Mesenchymal stem cell (in vitro differentiated cells and primary cell): ENCODE results near the gene CDC16.
A peak's percentile ranks its signal among the peaks of the same experiment; 100 is the strongest.

Source experiments
- DNase-seq: peaks from one replicate; pipeline ENCODE4 v3.0.0-alpha.2; 2013
- H2AFZ ChIP-seq: one replicate; pipeline ENCODE4 v1.6.1; 2013; ENCODE audit warnings: low read depth, mild to moderate bottlenecking, control low read depth, inconsistent platforms, low read length, moderate library complexity
- H2AK5ac ChIP-seq: 2 replicates; pipeline ENCODE4 v1.6.1; 2013; ENCODE audit warnings: low read length, moderate library complexity, mild to moderate bottlenecking, inconsistent platforms; ENCODE audit not compliant: severe bottlenecking
- H2BK120ac ChIP-seq: one replicate; pipeline ENCODE4 v1.6.1; 2013; ENCODE audit warnings: low read depth, mild to moderate bottlenecking, inconsistent platforms, low read length, moderate library complexity
- H2BK12ac ChIP-seq, 2 experiments: one replicate each; pipeline ENCODE4 v1.6.1; 2013; ENCODE audit warnings: inconsistent platforms in 2 of 2, low read length in 2 of 2, mild to moderate bottlenecking in 2 of 2, moderate library complexity in 2 of 2, control low read depth in 1 of 2
- H2BK15ac ChIP-seq: one replicate; pipeline ENCODE4 v1.6.1; 2013; ENCODE audit warnings: mild to moderate bottlenecking, low read depth, inconsistent platforms; ENCODE audit not compliant: poor library complexity, severe bottlenecking
- H2BK5ac ChIP-seq: 2 replicates; pipeline ENCODE4 v1.6.1; 2013; ENCODE audit warnings: low read depth, mild to moderate bottlenecking, low read length, control low read depth, inconsistent platforms; ENCODE audit not compliant: poor library complexity, severe bottlenecking
- H3K14ac ChIP-seq, 2 experiments: one replicate each; pipeline ENCODE4 v1.6.1; 2013; ENCODE audit warnings: inconsistent platforms in 2 of 2, low read length in 2 of 2, control low read depth in 1 of 2, mild to moderate bottlenecking in 1 of 2, moderate library complexity in 1 of 2
- H3K18ac ChIP-seq, 2 experiments: one replicate each; pipeline ENCODE4 v1.6.1; 2013; ENCODE audit warnings: inconsistent platforms in 2 of 2, low read length in 2 of 2, control low read depth in 1 of 2, low read depth in 1 of 2, mild to moderate bottlenecking in 1 of 2
- H3K23ac ChIP-seq, 2 experiments: one replicate each; pipeline ENCODE4 v1.6.1; 2013; ENCODE audit warnings: inconsistent platforms in 2 of 2, low read length in 2 of 2, mild to moderate bottlenecking in 2 of 2, moderate library complexity in 2 of 2, control low read depth in 1 of 2
- H3K27ac ChIP-seq: 2 replicates; pipeline ENCODE4 v1.5.1; 2013; ENCODE audit warnings: mild to moderate bottlenecking, moderate library complexity, low read length, control low read depth, inconsistent platforms; ENCODE audit not compliant: poor library complexity, severe bottlenecking
- H3K27me3 ChIP-seq, 2 experiments: 2 replicates each; pipeline versions ENCODE4 v1.6.1 to v1.7.0; 2013; ENCODE audit warnings: low read length in 2 of 2, mild to moderate bottlenecking in 2 of 2, moderate library complexity in 2 of 2, control low read depth in 1 of 2, inconsistent platforms in 1 of 2; ENCODE audit not compliant: control insufficient read depth in 1 of 2, insufficient read depth in 1 of 2
- H3K36me3 ChIP-seq, 2 experiments: 2 replicates each; pipeline versions ENCODE4 v1.6.1 to v1.7.0; 2013; ENCODE audit warnings: low read length in 2 of 2, control low read depth in 1 of 2, inconsistent platforms in 1 of 2, low read depth in 1 of 2, mild to moderate bottlenecking in 1 of 2; ENCODE audit not compliant: insufficient read depth in 2 of 2, control insufficient read depth in 1 of 2
- H3K4ac ChIP-seq, 2 experiments: one replicate each; pipeline ENCODE4 v1.6.1; 2013; ENCODE audit warnings: inconsistent platforms in 2 of 2, low read length in 2 of 2, mild to moderate bottlenecking in 2 of 2, moderate library complexity in 2 of 2, control low read depth in 1 of 2, low read depth in 1 of 2
- H3K4me1 ChIP-seq: 2 replicates; pipeline ENCODE4 v1.6.1; 2013; ENCODE audit warnings: low read depth, low read length, control low read depth; ENCODE audit not compliant: control insufficient read depth, insufficient read depth
- H3K4me2 ChIP-seq: 2 replicates; pipeline ENCODE4 v1.6.1; 2013; ENCODE audit warnings: low read length, mild to moderate bottlenecking, inconsistent platforms; ENCODE audit not compliant: poor library complexity, severe bottlenecking
- H3K4me3 ChIP-seq, 2 experiments: 2 replicates each; pipeline versions ENCODE4 v1.5.1 to v1.7.0; 2013; ENCODE audit warnings: low read length in 2 of 2, mild to moderate bottlenecking in 2 of 2, control low read depth in 1 of 2, low read depth in 1 of 2; ENCODE audit not compliant: insufficient read depth in 1 of 2
- H3K79me1 ChIP-seq: replicated peaks from 2 replicates; pipeline ENCODE4 v1.6.1; 2013; ENCODE audit warnings: mild to moderate bottlenecking, control low read depth, low read length, inconsistent platforms; ENCODE audit not compliant: poor library complexity, severe bottlenecking
- H3K9ac ChIP-seq: 2 replicates; pipeline ENCODE4 v1.7.0; 2013; ENCODE audit warnings: mild to moderate bottlenecking, low read length, moderate library complexity
- H3K9me3 ChIP-seq: 2 replicates; pipeline ENCODE4 v1.7.0; 2013; ENCODE audit warnings: mild to moderate bottlenecking, low read length; ENCODE audit not compliant: control insufficient read depth
- H4K8ac ChIP-seq: one replicate; pipeline ENCODE4 v1.6.1; 2013; ENCODE audit warnings: inconsistent platforms, mild to moderate bottlenecking, low read length, moderate library complexity
- H4K91ac ChIP-seq: one replicate; pipeline ENCODE4 v1.6.1; 2013; ENCODE audit warnings: mild to moderate bottlenecking, low read length, inconsistent platforms
- WGBS: methylation state at CpG from one replicate; pipeline ENCODE4 v1.1.7; 2013; ENCODE audit warnings: mixed read lengths; 5-methylcytosine and 5-hydroxymethylcytosine counted together

Gene CDC16

GRCh38 chr13:114241918-114242317 is 7.2 kb downstream of the CDC16 start:
- Histone ChIP-seq H3K9me3 (no peaks in the 10 kb centered on the region), H4K8ac (no peak overlapping the region), H3K4me3 (no peak overlapping the region), H3K27me3 (no peaks in the 10 kb centered on the region), H2BK120ac (no peak overlapping the region), H3K4ac (no peak overlapping the region), H2AK5ac (no peak overlapping the region), H3K9ac (no peak overlapping the region), H3K14ac (no peak overlapping the region), H2BK5ac (no peak overlapping the region), H3K36me3 (peaks cover 40 to 98% of the 10 kb centered on the region in 2 experiments), H3K4me2 (no peak overlapping the region), H3K18ac (no peak overlapping the region), H4K91ac (no peak overlapping the region), H3K79me1 (peaks cover 25% of the 10 kb centered on the region), H3K4me1 (peaks cover 4% of the 10 kb centered on the region), H2AFZ (no peak overlapping the region), H3K27ac (no peak overlapping the region), H2BK15ac (no peak overlapping the region), H3K23ac (no peak overlapping the region), H2BK12ac (no peak overlapping the region)
- 94% methylated on average over 5 of the region's 6 CpGs for WGBS
- DNase-seq: no peak

- no peak overlapping the region for H3K4me3 ChIP-seq
- no peak overlapping the region for H4K91ac ChIP-seq
- peaks cover 37 to 100% of the 10 kb centered on the region in 2 experiments for H3K36me3 ChIP-seq
- peaks cover 18% of the 10 kb centered on the region for H3K79me1 ChIP-seq
- no peak overlapping the region for H4K8ac ChIP-seq
- H3K27ac ChIP-seq: no peak overlapping the region
- H3K4ac ChIP-seq: no peak overlapping the region
- H3K9ac ChIP-seq: no peak overlapping the region
- H2BK15ac ChIP-seq: no peak overlapping the region
- H2AFZ ChIP-seq: no peak overlapping the region
- H3K23ac ChIP-seq: no peak overlapping the region
- no peak overlapping the region for H2AK5ac ChIP-seq
- H2BK12ac ChIP-seq: no peak overlapping the region
- DNase-seq: no peak
- H3K14ac ChIP-seq: no peak overlapping the region
- H3K4me1 ChIP-seq: peaks cover 7% of the 10 kb centered on the region
- no peak overlapping the region for H2BK120ac ChIP-seq
- H3K27me3 ChIP-seq: no peaks in the 10 kb centered on the region
- no peak overlapping the region for H3K4me2 ChIP-seq
- 100% methylated on average over 2 of the region's 3 CpGs for WGBS
- H3K18ac ChIP-seq: no peak overlapping the region
- H3K9me3 ChIP-seq: no peaks in the 10 kb centered on the region
- no peak overlapping the region for H2BK5ac ChIP-seq
These were observed 9.3 kb downstream of the CDC16 start for GRCh38 chr13:114243971-114244370.

GRCh38 chr13:114244637-114245036 is 9.9 kb downstream of the CDC16 start:
- Histone ChIP-seq H4K8ac (no peak overlapping the region), H2BK15ac (no peak overlapping the region), H4K91ac (no peak overlapping the region), H3K4me1 (peaks cover 8% of the 10 kb centered on the region), H2AFZ (no peak overlapping the region), H3K36me3 (peaks cover 41 to 100% of the 10 kb centered on the region in 2 experiments), H2AK5ac (no peak overlapping the region), H2BK12ac (no peak overlapping the region), H3K14ac (no peak overlapping the region), H3K23ac (no peak overlapping the region), H2BK120ac (no peak overlapping the region), H2BK5ac (no peak overlapping the region), H3K4me2 (no peak overlapping the region), H3K9ac (no peak overlapping the region), H3K18ac (no peak overlapping the region), H3K27me3 (no peaks in the 10 kb centered on the region), H3K9me3 (no peaks in the 10 kb centered on the region), H3K27ac (no peak overlapping the region), H3K79me1 (peaks cover 13% of the 10 kb centered on the region), H3K4me3 (no peak overlapping the region), H3K4ac (no peak overlapping the region)
- WGBS: 98% methylated on average over 4 of the region's 5 CpGs
- no peak for DNase-seq

GRCh38 chr13:114248011-114248410 is 13.3 kb downstream of the CDC16 start:
- Histone ChIP-seq H2BK120ac (no peak overlapping the region), H3K27me3 (no peaks in the 10 kb centered on the region), H3K9ac (no peak overlapping the region), H4K91ac (no peak overlapping the region), H3K4ac (no peak overlapping the region), H3K4me1 (peaks cover 5% of the 10 kb centered on the region), H3K14ac (no peak overlapping the region), H2AFZ (no peak overlapping the region), H4K8ac (no peak overlapping the region), H3K18ac (no peak overlapping the region), H2BK15ac (no peak overlapping the region), H3K4me2 (no peak overlapping the region), H3K36me3 (peaks cover 36 to 99% of the 10 kb centered on the region in 2 experiments), H2BK12ac (no peak overlapping the region), H3K9me3 (no peaks in the 10 kb centered on the region), H2BK5ac (peak overlapping the region; percentile 38), H3K79me1 (peaks cover 20% of the 10 kb centered on the region), H3K23ac (no peak overlapping the region), H3K4me3 (no peak overlapping the region), H2AK5ac (peak overlapping the region; percentile 61), H3K27ac (peak overlapping the region; percentile 73)
- DNase-seq: peak; percentile 29
- 53% methylated on average over 3 of the region's 3 CpGs for WGBS
